Stomach (tissue), 9 donors: ENCODE measurements around the gene NIM1K. TPM values are rescaled to one million over a fixed set of nuclear protein-coding genes. Genes with fewer than 3 reads are reported as not detected.

Experiments
- DNase-seq, 2 donors: peaks; one replicate each; pipeline versions ENCODE4 v3.0.0 to v3.0.0-alpha.2; 2013 to 2019
- H3K27ac ChIP-seq, 5 donors: fragments of 200-600 bp in 4 of 5; sonication (generic) in 4 of 5; one replicate each; pipeline ENCODE4 v1.5.1; 2013 to 2019; ENCODE audit warnings: mild to moderate bottlenecking in 1 of 5, moderate library complexity in 1 of 5
- H3K27me3 ChIP-seq, 3 donors: fragments of 200-600 bp; sonication (generic); one replicate each; pipeline ENCODE4 v1.5.1; 2017 to 2019; ENCODE audit warnings: mixed run types in 1 of 3
- H3K36me3 ChIP-seq, 4 donors: fragments of 200-600 bp; sonication (generic); 1 replicate in 3 of 4; 2 replicates in 1 of 4; pipeline ENCODE4 v1.5.1; 2016 to 2019
- H3K4me1 ChIP-seq, 4 donors: fragments of 200-600 bp; sonication (generic); one replicate each; pipeline ENCODE4 v1.5.1; 2016 to 2019
- H3K4me3 ChIP-seq, 4 donors: fragments of 200-600 bp; sonication (generic) in 3 of 4; one replicate each; pipeline ENCODE4 v1.5.1; 2016 to 2019; ENCODE audit warnings: mild to moderate bottlenecking in 1 of 4
- H3K9me3 ChIP-seq, 4 donors: fragments of 200-600 bp; sonication (generic); one replicate each; pipeline ENCODE4 v1.5.1; 2016 to 2019
- CTCF ChIP-seq, 7 experiments: fragments of 450-650 bp in 4 of 7; fragments of 200-600 bp in 3 of 7; sonication (generic) in 3 of 7; IDR thresholded peaks; one replicate each; pipeline ENCODE4 v1.5.1; 2016 to 2019; ENCODE audit warnings: antibody characterized with exemption in 7 of 7, control low read depth in 2 of 7, mild to moderate bottlenecking in 1 of 7
- EP300 ChIP-seq: sonication (generic); formaldehyde crosslinking; IDR thresholded peaks from one replicate; pipeline ENCODE4 v1.6.1; 2017; ENCODE audit warnings: antibody characterized with exemption
- POLR2A ChIP-seq, 4 donors: fragments of 450-650 bp; IDR thresholded peaks; one replicate each; pipeline ENCODE4 v1.6.1; 2016; ENCODE audit warnings: antibody characterized with exemption in 4 of 4, control low read depth in 2 of 4, mild to moderate bottlenecking in 1 of 4, moderate library complexity in 1 of 4
- POLR2AphosphoS5 ChIP-seq, 3 donors: sonication (generic); formaldehyde crosslinking; IDR thresholded peaks; one replicate each; pipeline ENCODE4 v1.6.1; 2016; ENCODE audit warnings: antibody characterized with exemption in 3 of 3
- WGBS, 5 donors: extraction: QIAGEN DNeasy Blood & Tissue Kit in 3 of 5; methylation state at CpG; one replicate each; pipeline versions ENCODE4 v1.1.5 to v1.1.7; 2013 to 2018; 5-methylcytosine and 5-hydroxymethylcytosine counted together
- intact Hi-C: fragments of 100-400 bp; cut with DNase I; formaldehyde crosslinking; loops from one replicate; pipeline ENCODE4 v1.15.1; 2023; ENCODE audit warnings: low total_unique reads
- polyA plus RNA-seq, 3 donors: library from polyadenylated mRNA; stranded (reverse); fragments of 200-250 nt; gene quantifications; one replicate each; pipeline ENCODE4 v1.2.3, GENCODE V29; 2013
- total RNA-seq, 5 donors: library from RNA; depleted of rRNA; stranded (reverse); fragments of >200 nt; gene quantifications; one replicate each; pipeline versions ENCODE4 v1.1.0 to v1.2.3, GENCODE V29; 2014 to 2016
- donor health status: healthy with polysubstance abuse.
- donor health status: Bipolar disorder and iron deficiency.
- donor health status: healthy.

Gene NIM1K
- total and polyA plus RNA-seq, 8 donors: 0.43 to 3.5 (median 0.74) TPM; not detected in 2

- TF ChIP-seq EP300 (no peak), CTCF (IDR thresholded peaks at IDR 0.05) (no peak), POLR2AphosphoS5 (IDR thresholded peaks at IDR 0.05) (no peak), POLR2A (IDR thresholded peaks at IDR 0.05) (no peak)
- DNase-seq: no peak
- peaks cover 22 to 92% (median 61%) of the 10 kb centered on the region in 4 donors for H3K4me1 ChIP-seq
- H3K27me3 ChIP-seq: no peaks in the 10 kb centered on the region
- peak overlapping the region; percentile 2 to 66 (median 46) for H3K27ac ChIP-seq
- intact Hi-C loops: no loop called here
- WGBS, 5 donors: 52 to 71% (median 65%) methylated on average over 3 of the region's 3 CpGs
- H3K4me3 ChIP-seq: no peak overlapping the region
- no peaks in the 10 kb centered on the region for H3K9me3 ChIP-seq
- no peaks in the 10 kb centered on the region for H3K36me3 ChIP-seq
These were observed 117.1 kb downstream of the NIM1K start for GRCh38 chr5:43309122-43309521.

DNA sequence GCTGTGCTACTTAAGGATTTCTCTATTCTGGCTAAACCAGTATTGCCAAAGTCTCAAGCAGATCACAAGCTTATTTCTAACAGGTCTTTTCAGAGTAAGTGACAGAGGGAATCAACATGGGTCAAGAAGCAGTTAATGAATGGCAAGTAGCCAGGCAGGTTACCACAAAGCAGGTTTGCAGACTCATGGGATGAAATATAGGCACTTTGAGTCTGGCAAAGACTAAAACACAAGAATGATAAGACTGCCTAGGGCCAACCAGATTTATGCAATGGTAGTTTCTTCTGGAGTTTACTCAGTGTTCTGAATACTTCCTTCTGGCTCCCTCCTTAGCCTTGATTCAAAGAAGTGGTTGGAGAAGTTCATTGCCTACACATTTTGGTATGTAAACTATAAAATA, 117.6 kb downstream of the NIM1K start:
- H3K4me3 ChIP-seq: no peak overlapping the region
- peak in 1 of 3 donors; percentile 17 for TF ChIP-seq POLR2AphosphoS5 (IDR thresholded peaks at IDR 0.05)
- no peak for TF ChIP-seq CTCF (IDR thresholded peaks at IDR 0.05)
- no peak for TF ChIP-seq EP300
- TF ChIP-seq POLR2A (IDR thresholded peaks at IDR 0.05): no peak
- H3K9me3 ChIP-seq: no peaks in the 10 kb centered on the region
- no peaks in the 10 kb centered on the region for H3K27me3 ChIP-seq
- peaks cover 22 to 89% (median 60%) of the 10 kb centered on the region in 4 donors for H3K4me1 ChIP-seq
- peak; percentile 28 to 56 for DNase-seq
- no peaks in the 10 kb centered on the region for H3K36me3 ChIP-seq
- H3K27ac ChIP-seq: peak overlapping the region in 4 of 5 donors; percentile 28 to 66 (median 54)
- intact Hi-C loops: no loop called here

GRCh38 chr5:43312076-43312661, 120.1 kb downstream of the NIM1K start:
- peak overlapping the region; percentile 87 to 95 (median 95) for H3K27ac ChIP-seq
- intact Hi-C loops: no loop called here
- no peaks in the 10 kb centered on the region for H3K36me3 ChIP-seq
- no peaks in the 10 kb centered on the region for H3K9me3 ChIP-seq
- H3K4me1 ChIP-seq: peaks cover 22 to 64% (median 47%) of the 10 kb centered on the region in 4 donors
- DNase-seq: peak in 1 of 2 donors; percentile 23
- WGBS, 5 donors: 7 to 21% (median 17%) methylated on average over 6 of the region's 6 CpGs
- TF ChIP-seq POLR2A (IDR thresholded peaks at IDR 0.05): no peak
- TF ChIP-seq POLR2AphosphoS5 (IDR thresholded peaks at IDR 0.05): no peak
- TF ChIP-seq CTCF (IDR thresholded peaks at IDR 0.05): no peak
- no peak for TF ChIP-seq EP300
- no peaks in the 10 kb centered on the region for H3K27me3 ChIP-seq
- H3K4me3 ChIP-seq: peak overlapping the region; percentile 83 to 96 (median 90)

GRCh38 chr5:43312699-43313034, 120.6 kb downstream of the NIM1K start:
- Histone ChIP-seq H3K4me1 (peaks cover 22 to 59% (median 47%) of the 10 kb centered on the region in 4 donors), H3K27me3 (no peaks in the 10 kb centered on the region), H3K4me3 (peak overlapping the region; percentile 83 to 96 (median 90)), H3K36me3 (no peaks in the 10 kb centered on the region), H3K27ac (peak overlapping the region; percentile 87 to 95 (median 95)), H3K9me3 (no peaks in the 10 kb centered on the region)
- WGBS, 5 donors: 1 to 4% (median 2%) methylated on average over 9 of the region's 9 CpGs
- no peak for DNase-seq
- intact Hi-C loops: no loop called here
- TF ChIP-seq POLR2A (IDR thresholded peaks at IDR 0.05): no peak
- no peak for TF ChIP-seq POLR2AphosphoS5 (IDR thresholded peaks at IDR 0.05)
- no peak for TF ChIP-seq CTCF (IDR thresholded peaks at IDR 0.05)
- TF ChIP-seq EP300: no peak
